NCI-H128 (cell line): Measurements from ENCODE around the gene NBAS.
"Not testable (repeated sequence)": the region's sequence is repeated elsewhere in the genome, so short reads cannot be mapped to it uniquely, and the experiment has no call there.

Experiments
- DNase-seq: peaks from one replicate; lab custom pipeline; 2025; ENCODE audit not compliant: unreplicated experiment; lab: John Stamatoyannopoulos, UW

NBAS gene

DNA sequence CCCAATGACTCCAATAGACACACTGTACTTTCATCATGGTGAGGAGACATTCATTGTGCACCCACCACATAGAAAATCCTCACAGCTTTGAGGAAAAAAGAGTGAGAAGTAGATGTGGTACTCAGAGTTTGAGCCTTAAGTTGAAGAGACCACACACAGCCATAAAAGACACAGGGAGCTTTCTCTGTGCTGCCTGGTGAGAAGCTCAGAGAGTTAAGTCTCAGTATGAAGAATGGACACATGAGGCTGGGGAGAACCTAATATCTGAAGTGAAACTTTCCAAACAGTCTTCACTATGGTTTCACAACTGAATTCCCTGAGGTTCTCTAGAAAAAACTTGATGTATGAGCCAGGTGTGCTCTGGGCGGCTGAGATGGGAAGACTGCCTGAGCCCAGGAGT lies 237.9 kb downstream of the NBAS start:
- no peak for DNase-seq

GRCh38 chr2:15321481-15321880 lies 239.7 kb downstream of the NBAS start:
- DNase-seq = not testable (repeated sequence)

DNA sequence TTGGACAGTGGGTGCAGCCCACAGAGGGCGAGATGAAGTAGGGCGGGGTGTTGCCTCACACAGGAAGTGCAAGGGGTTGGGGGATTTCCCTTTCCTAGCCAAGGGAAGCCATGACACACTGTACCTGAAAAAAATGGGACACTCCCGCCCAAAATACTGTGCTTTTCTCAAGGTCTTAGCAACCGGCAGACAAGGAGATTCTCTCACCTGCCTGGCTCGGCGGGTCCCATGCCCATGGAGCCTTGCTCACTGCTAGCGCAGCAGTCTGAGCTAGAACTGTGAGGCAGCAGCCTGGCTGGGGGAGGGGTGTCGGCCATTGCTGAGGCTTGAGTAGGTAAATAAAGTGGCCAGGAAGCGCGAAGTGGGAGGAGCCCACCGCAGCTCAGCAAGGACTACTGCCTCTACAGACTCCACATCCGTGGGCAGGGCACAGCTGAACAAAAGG lies 244.7 kb downstream of the NBAS start:
- DNase-seq = no peak

GRCh38 chr2:15315411-15315810 lies 245.7 kb downstream of the NBAS start:
- DNase-seq = no peak

DNA sequence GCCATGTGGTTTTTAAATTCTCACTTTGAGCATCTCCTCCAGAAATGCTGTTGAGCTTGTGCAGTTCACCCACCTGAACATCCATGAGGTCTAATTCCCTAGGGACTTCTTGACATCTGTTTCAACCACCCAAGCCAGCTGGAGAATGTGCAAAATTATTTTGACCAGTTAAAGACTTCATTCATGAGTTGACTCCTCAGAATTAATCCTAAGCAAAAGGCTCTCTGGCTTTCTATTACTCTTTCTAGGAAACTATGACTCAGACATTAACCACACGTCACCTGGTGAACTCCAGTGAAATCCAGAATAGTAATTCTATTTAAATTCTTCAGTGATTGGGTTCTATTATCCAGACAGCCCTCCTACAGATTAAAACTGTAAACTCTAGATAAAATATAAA lies 247.5 kb downstream of the NBAS start:
- no peak for DNase-seq

- no peak for DNase-seq
Observed at GRCh38 chr2:15311926-15312325, 249.2 kb downstream of the NBAS start.

- no peak for DNase-seq
Observed at GRCh38 chr2:15311201-15311907, 249.8 kb downstream of the NBAS start.

DNA sequence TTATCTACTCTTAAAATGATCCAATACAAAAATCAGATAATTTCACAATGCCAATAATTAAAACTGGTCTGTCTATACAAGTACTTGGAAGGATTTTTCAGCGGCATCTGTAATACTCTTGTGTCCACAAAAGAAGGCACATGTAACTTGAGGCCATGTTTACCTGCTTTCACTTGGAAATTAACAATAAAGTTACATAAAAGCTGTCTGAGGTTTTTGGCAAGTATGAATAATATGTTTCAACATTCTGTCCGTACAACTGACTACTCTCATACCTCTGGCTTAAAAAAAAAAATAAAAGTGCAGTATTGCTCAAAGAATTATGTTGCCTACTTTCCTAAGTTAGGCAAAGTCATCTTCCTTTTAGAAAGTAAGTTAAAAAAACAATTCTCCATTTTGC lies 253.6 kb downstream of the NBAS start:
- no peak for DNase-seq

GRCh38 chr2:15306706-15307105 lies 254.4 kb downstream of the NBAS start:
- DNase-seq = no peak

DNA sequence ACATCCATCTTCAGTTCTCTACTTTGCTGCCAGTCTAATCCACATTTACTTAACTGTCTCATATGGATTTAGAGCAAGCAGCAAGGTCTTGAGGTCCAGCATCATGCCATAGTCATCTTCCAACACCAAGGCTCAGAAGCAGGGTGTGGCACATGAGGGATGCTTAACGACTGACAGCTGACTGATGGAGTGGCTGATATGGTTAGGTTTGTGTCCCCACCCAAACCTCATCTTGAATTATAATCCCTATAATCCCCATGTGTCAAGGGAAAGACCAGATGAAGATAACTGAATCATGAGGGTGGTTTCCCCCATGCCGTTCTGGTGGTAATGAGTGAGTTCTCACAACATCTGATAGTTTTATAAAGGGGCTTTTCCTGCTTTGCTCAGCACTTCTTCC lies 257.3 kb downstream of the NBAS start:
- no peak for DNase-seq

GRCh38 chr2:15302154-15302553 lies 259.0 kb downstream of the NBAS start:
- DNase-seq = no peak

- DNase-seq = no peak
Observed at GRCh38 chr2:15300624-15301573, 260.2 kb downstream of the NBAS start.

- no peak for DNase-seq
Observed at GRCh38 chr2:15299904-15300520, 261.1 kb downstream of the NBAS start.

GRCh38 chr2:15298770-15299169 lies 262.4 kb downstream of the NBAS start:
- no peak for DNase-seq

- DNase-seq = no peak
Observed at GRCh38 chr2:15293262-15293937, 267.7 kb downstream of the NBAS start.

GRCh38 chr2:15287447-15288184 lies 273.5 kb downstream of the NBAS start:
- no peak for DNase-seq

DNA sequence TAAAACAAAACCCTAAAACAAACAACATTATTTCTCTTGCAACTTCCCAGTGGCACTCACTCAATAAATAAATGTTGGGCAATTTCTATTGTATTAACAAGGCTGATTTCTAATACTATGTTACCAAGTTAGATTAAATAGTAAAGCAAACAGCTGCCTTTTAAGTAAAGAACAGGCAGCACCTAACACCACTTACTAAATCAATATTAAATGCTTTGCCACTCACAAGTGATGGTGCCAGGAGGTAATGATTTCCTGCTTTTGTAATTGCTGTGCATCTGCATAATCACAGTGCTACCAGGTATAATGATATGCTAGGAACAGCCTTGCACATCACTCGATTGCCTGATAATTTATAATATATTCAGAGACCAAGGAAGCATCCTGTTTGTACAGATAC lies 276.5 kb downstream of the NBAS start:
- no peak for DNase-seq

GRCh38 chr2:15281681-15282080 lies 279.5 kb downstream of the NBAS start:
- no peak for DNase-seq

DNA sequence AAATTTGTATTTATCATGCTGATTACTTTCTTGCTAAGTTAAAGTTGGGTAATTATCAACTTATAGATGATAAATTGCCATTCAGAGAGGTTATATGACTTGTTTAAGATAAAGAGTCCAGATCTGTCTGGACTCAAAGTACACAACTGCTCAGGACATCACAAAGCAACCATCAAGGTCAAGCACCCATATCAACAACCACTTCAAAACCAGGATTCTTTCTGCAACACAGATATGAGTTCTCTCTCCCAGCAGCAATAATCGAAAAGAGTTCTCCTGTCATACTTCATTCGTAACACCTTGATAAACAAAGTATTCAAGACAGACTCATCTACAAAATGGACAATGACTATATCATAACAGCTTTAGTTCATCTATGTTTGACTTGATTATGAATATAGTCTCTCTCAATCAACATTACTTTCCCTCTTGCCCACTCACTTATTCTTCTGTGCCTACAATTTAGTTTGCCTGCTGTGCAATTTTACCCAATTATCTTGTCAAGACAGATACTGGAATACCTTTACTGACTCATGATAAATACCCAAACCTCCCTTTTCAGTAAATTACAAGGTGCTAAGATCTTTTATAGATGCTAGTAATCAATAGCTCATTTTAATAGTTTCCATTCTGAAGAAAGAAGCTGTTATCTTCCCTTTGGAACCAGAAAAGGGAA lies 281.8 kb downstream of the NBAS start:
- no peak for DNase-seq

- DNase-seq = no peak
Observed at GRCh38 chr2:15278296-15278695, 282.8 kb downstream of the NBAS start.
